HEK293 (cell line): ENCODE data around the gene SOX11.

Source experiments
- ATF2 ChIP-seq: fragments of 450-650 bp; formaldehyde crosslinking; IDR thresholded peaks from 2 replicates; pipeline ENCODE4 v1.5.1; 2016; ENCODE audit warnings: missing biosample characterization, missing genetic modification characterization, low read depth
- CTCF ChIP-seq: fragments of 450-650 bp; formaldehyde crosslinking; IDR thresholded peaks from 2 replicates; pipeline ENCODE4 v1.5.1; 2016; ENCODE audit warnings: missing biosample characterization, missing genetic modification characterization
- PRDM2 ChIP-seq: fragments of 450-650 bp; formaldehyde crosslinking; IDR thresholded peaks from 2 replicates; pipeline ENCODE4 v1.5.1; 2016; ENCODE audit warnings: missing biosample characterization, missing genetic modification characterization, borderline replicate concordance
- ZNF211 ChIP-seq: fragments of 450-650 bp; formaldehyde crosslinking; IDR thresholded peaks from 2 replicates; pipeline ENCODE4 v1.5.1; 2016; ENCODE audit warnings: low read depth, missing biosample characterization, missing genetic modification characterization
- ZNF555 ChIP-seq: fragments of 450-650 bp; formaldehyde crosslinking; conservative IDR thresholded peaks from 2 replicates; pipeline ENCODE4 v1.5.1; 2017; ENCODE audit warnings: missing biosample characterization, mild to moderate bottlenecking, missing genetic modification characterization, inconsistent platforms
- ZNF558 ChIP-seq: fragments of 450-650 bp; formaldehyde crosslinking; IDR thresholded peaks from 2 replicates; pipeline ENCODE4 v1.5.1; 2016; ENCODE audit warnings: missing biosample characterization, missing genetic modification characterization
- ZNF596 ChIP-seq: fragments of 450-650 bp; IDR thresholded peaks from 2 replicates; pipeline ENCODE4 v1.5.0; 2018; ENCODE audit warnings: missing biosample characterization, mild to moderate bottlenecking, missing genetic modification characterization, moderate library complexity

- TF ChIP-seq CTCF (tag by site-specific recombination) = no peak
- TF ChIP-seq ZNF596 (tag by site-specific recombination) = no peak
- TF ChIP-seq ATF2 (tag by site-specific recombination) = no peak
- TF ChIP-seq ZNF558 (tag by site-specific recombination) = no peak
- no peak for TF ChIP-seq ZNF211 (tag by site-specific recombination)
- no peak for TF ChIP-seq PRDM2
- no peak for TF ChIP-seq ZNF555 (tag by site-specific recombination)
Measured at GRCh38 chr2:5690286-5690685, 1.9 kb upstream of the SOX11 start.
